Transverse colon (tissue), 4 donors: ENCODE data around the gene NAP1L4. TPM values are rescaled to one million over a fixed set of nuclear protein-coding genes. Genes with fewer than 3 reads are reported as not detected.

Source experiments
- DNase-seq: peaks from one replicate; pipeline ENCODE4 v3.0.0-alpha.2; 2019
- H3K27ac ChIP-seq, 4 donors: fragments of 200-600 bp; sonication (generic); 2 replicates each; pipeline ENCODE4 v1.5.1; 2016 to 2018; ENCODE audit warnings: inconsistent platforms in 4 of 4
- H3K27me3 ChIP-seq: fragments of 200-600 bp; sonication (generic); 2 replicates; pipeline ENCODE4 v1.5.1; 2017; ENCODE audit warnings: inconsistent platforms
- H3K36me3 ChIP-seq, 4 donors: fragments of 200-600 bp; sonication (generic); 2 replicates each; pipeline ENCODE4 v1.5.1; 2017 to 2019; ENCODE audit warnings: inconsistent platforms in 4 of 4
- H3K4me1 ChIP-seq, 4 donors: fragments of 200-600 bp; sonication (generic); 2 replicates each; pipeline ENCODE4 v1.5.1; 2017 to 2020; ENCODE audit warnings: inconsistent platforms in 4 of 4
- H3K4me3 ChIP-seq, 4 donors: fragments of 200-600 bp; sonication (generic); 1 replicate in 1 of 4; 2 replicates in 3 of 4; pipeline versions ENCODE4 v1.5.1 to v1.6.1; 2017 to 2019; ENCODE audit warnings: inconsistent platforms in 4 of 4
- H3K9me3 ChIP-seq, 2 donors: fragments of 200-600 bp; sonication (generic); 2 replicates each; pipeline ENCODE4 v1.5.1; 2017 to 2019; ENCODE audit warnings: inconsistent platforms in 2 of 2
- CTCF ChIP-seq, 5 experiments: fragments of 200-600 bp in 3 of 5; fragments of 450-650 bp in 2 of 5; sonication (generic) in 3 of 5; IDR thresholded peaks; 1 replicate in 2 of 5; 2 replicates in 3 of 5; pipeline ENCODE4 v1.5.1; 2016 to 2017; ENCODE audit warnings: antibody characterized with exemption in 5 of 5, inconsistent platforms in 3 of 5, mild to moderate bottlenecking in 2 of 5, moderate library complexity in 1 of 5
- EP300 ChIP-seq: sonication (generic); formaldehyde crosslinking; IDR thresholded peaks from one replicate; pipeline ENCODE4 v1.6.1; 2017; ENCODE audit warnings: antibody characterized with exemption, low read depth
- POLR2A ChIP-seq: fragments of 450-650 bp; IDR thresholded peaks from one replicate; pipeline ENCODE4 v1.6.1; 2016; ENCODE audit warnings: antibody characterized with exemption, mild to moderate bottlenecking, moderate library complexity
- POLR2AphosphoS5 ChIP-seq, 3 donors: sonication (generic); formaldehyde crosslinking; IDR thresholded peaks; one replicate each; pipeline ENCODE4 v1.6.1; 2016; ENCODE audit warnings: antibody characterized with exemption in 3 of 3
- WGBS, 2 donors: methylation state at CpG; one replicate each; pipeline ENCODE4 v1.1.5; 2018; ENCODE audit warnings: low coverage in 1 of 2; 5-methylcytosine and 5-hydroxymethylcytosine counted together
- in situ Hi-C, 4 donors: fragments of 200-750 bp; cut with MboI; loops; one replicate each; pipeline versions ENCODE4 v1.15.0 to v1.15.1; 2017; ENCODE audit warnings: low sequenced_read_pairs in 3 of 4, low pct_ligation_motif_present in 1 of 4, low pct_unique_long_range_greater_than_20kb in 1 of 4
- intact Hi-C: fragments of 100-400 bp; cut with DNase I; formaldehyde crosslinking; loops from one replicate; pipeline ENCODE4 v1.15.1; 2023; ENCODE audit warnings: low total_unique reads
- total RNA-seq, 4 donors: library from RNA; depleted of rRNA; stranded (reverse); fragments of >200 nt; gene quantifications; one replicate each; pipeline ENCODE4 v1.1.0, GENCODE V29; 2016

Gene NAP1L4
- total RNA-seq, 4 donors from 2014 or later, result 63.6 to 140 (median 111) TPM

- H3K27ac ChIP-seq, result no peak overlapping the region
- H3K9me3 ChIP-seq, result no peaks in the 10 kb centered on the region
- peaks cover 0 to 41% (median 18%) of the 10 kb centered on the region in 4 donors for H3K36me3 ChIP-seq
- intact Hi-C loops (no loop called here), in situ Hi-C loops (no loop called here)
- H3K4me1 ChIP-seq, result no peaks in the 10 kb centered on the region
- 80 to 93% methylated on average over 1 to 31 of the region's 31 CpGs for WGBS, 2 donors
- DNase-seq, result no peak
- TF ChIP-seq EP300, result no peak
- no peak for TF ChIP-seq POLR2AphosphoS5 (IDR thresholded peaks at IDR 0.05)
- TF ChIP-seq CTCF (IDR thresholded peaks at IDR 0.05), result no peak
- no peak for TF ChIP-seq POLR2A
- no peak overlapping the region for H3K4me3 ChIP-seq
- H3K27me3 ChIP-seq, result no peaks in the 10 kb centered on the region
Observed at GRCh38 chr11:3011891-3012885, 20.1 kb upstream of the NAP1L4 start.

GRCh38 chr11:3010521-3011275 is 18.6 kb upstream of the NAP1L4 start:
- DNase-seq, result no peak
- H3K36me3 ChIP-seq, result peaks cover 0 to 34% (median 14%) of the 10 kb centered on the region in 4 donors
- in situ Hi-C loops (no loop called here), intact Hi-C loops (no loop called here)
- H3K9me3 ChIP-seq, result no peaks in the 10 kb centered on the region
- WGBS, 2 donors, result 84 to 100% methylated on average over 2 to 13 of the region's 13 CpGs
- H3K27ac ChIP-seq, result no peak overlapping the region
- TF ChIP-seq POLR2AphosphoS5 (IDR thresholded peaks at IDR 0.05), result no peak
- TF ChIP-seq EP300, result no peak
- no peak for TF ChIP-seq CTCF (IDR thresholded peaks at IDR 0.05)
- TF ChIP-seq POLR2A, result no peak
- H3K4me3 ChIP-seq, result no peak overlapping the region
- no peaks in the 10 kb centered on the region for H3K4me1 ChIP-seq
- no peaks in the 10 kb centered on the region for H3K27me3 ChIP-seq

- no peaks in the 10 kb centered on the region for H3K4me1 ChIP-seq
- no peak for DNase-seq
- in situ Hi-C loops, result no loop called here
- no peak for TF ChIP-seq EP300
- peaks cover 0 to 28% (median 11%) of the 10 kb centered on the region in 4 donors for H3K36me3 ChIP-seq
- no peaks in the 10 kb centered on the region for H3K9me3 ChIP-seq
- H3K27ac ChIP-seq, result no peak overlapping the region
- WGBS, 2 donors, result 93% methylated on average over 12 of the region's 13 CpGs; no CpG with 5 or more reads in 1 of the 2 donors
- no peak overlapping the region for H3K4me3 ChIP-seq
- no peaks in the 10 kb centered on the region for H3K27me3 ChIP-seq
- intact Hi-C loops, result no loop called here
Observed at GRCh38 chr11:3010004-3010403, 17.9 kb upstream of the NAP1L4 start.

- in situ Hi-C loops, result no loop called here
- no peak overlapping the region for H3K4me3 ChIP-seq
- H3K4me1 ChIP-seq, result no peaks in the 10 kb centered on the region
- 77 to 96% methylated on average over 4 to 5 of the region's 5 CpGs for WGBS, 2 donors
- no peak overlapping the region for H3K27ac ChIP-seq
- intact Hi-C loops, result no loop called here
- H3K27me3 ChIP-seq, result no peaks in the 10 kb centered on the region
- no peak for DNase-seq
- no peak for TF ChIP-seq POLR2A
- no peak for TF ChIP-seq EP300
- no peak for TF ChIP-seq POLR2AphosphoS5 (IDR thresholded peaks at IDR 0.05)
- no peak for TF ChIP-seq CTCF (IDR thresholded peaks at IDR 0.05)
- no peaks in the 10 kb centered on the region for H3K9me3 ChIP-seq
- H3K36me3 ChIP-seq, result peaks cover 0 to 25% (median 10%) of the 10 kb centered on the region in 4 donors
Observed at GRCh38 chr11:3009481-3009880, 17.4 kb upstream of the NAP1L4 start.
